Ascending aorta (tissue), 2 donors: ENCODE measurements around the gene CADM1. TPM values are rescaled to one million over a fixed set of nuclear protein-coding genes. Genes with fewer than 3 reads are reported as not detected.

Experiments used
- DNase-seq, 2 donors: peaks; one replicate each; pipeline ENCODE4 v3.0.0-alpha.2; 2019; ENCODE audit warnings: low spot score in 2 of 2
- H3K27ac ChIP-seq, 2 donors: fragments of 200-600 bp; sonication (generic); one replicate each; pipeline ENCODE4 v1.5.1; 2016 to 2017; ENCODE audit warnings: mild to moderate bottlenecking in 1 of 2
- H3K27me3 ChIP-seq: fragments of 200-600 bp; sonication (generic); one replicate; pipeline ENCODE4 v1.5.1; 2017
- H3K36me3 ChIP-seq, 2 donors: fragments of 200-600 bp; sonication (generic); one replicate each; pipeline ENCODE4 v1.5.1; 2016
- H3K4me1 ChIP-seq, 2 donors: fragments of 200-600 bp; sonication (generic); one replicate each; pipeline ENCODE4 v1.5.1; 2016 to 2017; ENCODE audit warnings: mild to moderate bottlenecking in 1 of 2
- H3K4me3 ChIP-seq, 2 donors: fragments of 200-600 bp; sonication (generic); one replicate each; pipeline ENCODE4 v1.5.1; 2016 to 2017; ENCODE audit warnings: mild to moderate bottlenecking in 1 of 2
- H3K9me3 ChIP-seq, 2 donors: fragments of 200-600 bp; sonication (generic); one replicate each; pipeline ENCODE4 v1.5.1; 2016
- CTCF ChIP-seq, 3 experiments: fragments of 200-600 bp in 2 of 3; fragments of 450-650 bp in 1 of 3; sonication (generic) in 2 of 3; IDR thresholded peaks; one replicate each; pipeline ENCODE4 v1.5.1; 2016 to 2019; ENCODE audit warnings: antibody characterized with exemption in 3 of 3, mild to moderate bottlenecking in 1 of 3, moderate library complexity in 1 of 3
- intact Hi-C: fragments of 100-400 bp; cut with DNase I; formaldehyde crosslinking; loops from one replicate; pipeline ENCODE4 v1.15.1; 2023
- total RNA-seq: library from RNA; depleted of rRNA; stranded (reverse); fragments of >200 nt; gene quantifications from one replicate; pipeline ENCODE4 v1.1.0, GENCODE V29; 2016

Gene CADM1
- total RNA-seq, 1 donor from 2014 or later, result 2.4 TPM

- Histone ChIP-seq H3K27ac (no peak overlapping the region), H3K4me1 (no peaks in the 10 kb centered on the region), H3K36me3 (no peaks in the 10 kb centered on the region), H3K4me3 (no peak overlapping the region), H3K9me3 (no peaks in the 10 kb centered on the region), H3K27me3 (no peaks in the 10 kb centered on the region)
- intact Hi-C loops, result no loop called here
- no peak for TF ChIP-seq CTCF (IDR thresholded peaks at IDR 0.05)
- DNase-seq, result no peak
Measured at GRCh38 chr11:115126092-115126491, 378.1 kb downstream of the CADM1 start.

DNA sequence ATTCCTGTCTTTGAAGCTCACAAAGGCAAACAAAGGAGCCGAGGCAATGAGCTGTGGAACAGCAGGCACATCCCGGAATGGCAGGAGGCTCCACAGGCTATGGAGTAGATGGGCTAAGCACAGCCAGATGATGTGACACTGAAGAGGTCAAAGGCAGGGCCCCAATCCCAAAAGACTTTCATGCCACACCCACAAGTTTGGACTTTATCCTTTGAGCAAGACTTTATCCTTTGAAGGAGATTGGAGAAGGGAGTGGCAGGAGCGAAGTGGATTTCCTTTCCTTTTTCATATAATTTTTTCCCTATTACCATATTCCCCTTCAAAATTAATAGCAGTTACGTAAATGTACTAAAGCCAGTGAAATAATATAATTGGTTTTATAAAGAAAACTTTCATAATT is 379.4 kb downstream of the CADM1 start:
- H3K9me3 ChIP-seq, result no peaks in the 10 kb centered on the region
- H3K4me1 ChIP-seq, result no peaks in the 10 kb centered on the region
- H3K27ac ChIP-seq, result no peak overlapping the region
- TF ChIP-seq CTCF (IDR thresholded peaks at IDR 0.05), result no peak
- H3K4me3 ChIP-seq, result no peak overlapping the region
- DNase-seq, result no peak
- no peaks in the 10 kb centered on the region for H3K27me3 ChIP-seq
- intact Hi-C loops, result no loop called here
- no peaks in the 10 kb centered on the region for H3K36me3 ChIP-seq

- TF ChIP-seq CTCF (IDR thresholded peaks at IDR 0.05), result no peak
- no peak for DNase-seq
Measured at GRCh38 chr11:115123641-115124040, 380.6 kb downstream of the CADM1 start.

DNA sequence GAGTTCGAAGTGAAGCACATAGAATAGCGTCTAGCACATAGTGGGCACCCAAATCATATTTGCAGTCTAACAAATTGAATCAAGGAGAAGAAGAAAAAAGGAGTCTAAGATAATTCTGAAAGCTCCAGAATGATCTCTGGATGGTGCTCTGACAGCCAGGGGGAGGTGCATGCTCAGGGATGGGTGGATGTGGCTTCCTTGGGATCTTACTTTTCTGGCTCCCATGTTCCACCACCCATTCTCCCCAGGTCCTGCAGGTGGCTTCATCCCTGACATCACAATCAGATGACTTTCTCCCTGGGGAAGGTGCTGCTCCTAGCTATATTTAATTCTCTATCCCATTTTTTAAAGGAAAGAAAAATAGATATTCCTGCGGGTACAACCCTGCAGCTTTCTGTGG is 381.9 kb downstream of the CADM1 start:
- no peak for TF ChIP-seq CTCF (IDR thresholded peaks at IDR 0.05)
- Histone ChIP-seq H3K27me3 (no peaks in the 10 kb centered on the region), H3K27ac (no peak overlapping the region)

More at GRCh38 chr11:115123641-115124040, 380.6 kb downstream of the CADM1 start:
- Histone ChIP-seq H3K27me3 (no peaks in the 10 kb centered on the region), H3K4me3 (no peak overlapping the region), H3K27ac (no peak overlapping the region), H3K4me1 (no peaks in the 10 kb centered on the region), H3K36me3 (no peaks in the 10 kb centered on the region), H3K9me3 (no peaks in the 10 kb centered on the region)
- intact Hi-C loops, result no loop called here

More for the DNA sequence above, 381.9 kb downstream of the CADM1 start:
- Histone ChIP-seq H3K4me1 (no peaks in the 10 kb centered on the region), H3K4me3 (no peak overlapping the region), H3K9me3 (no peaks in the 10 kb centered on the region), H3K36me3 (no peaks in the 10 kb centered on the region)
- intact Hi-C loops, result no loop called here
- DNase-seq, result no peak
